Tongue (tissue), 2 donors: Measurements from ENCODE around the gene PARD3B. TPM values are rescaled to one million over a fixed set of nuclear protein-coding genes. Genes with fewer than 3 reads are reported as not detected.
A peak's percentile ranks its signal among the peaks of the same experiment; 100 is the strongest.
"Not testable (repeated sequence)": the region's sequence is repeated elsewhere in the genome, so short reads cannot be mapped to it uniquely, and the experiment has no call there.

Source experiments
- DNase-seq: peaks from one replicate; pipeline ENCODE4 v3.0.0-alpha.2; 2015
- total RNA-seq: library from RNA; depleted of rRNA; stranded (reverse); fragments of >200 nt; gene quantifications from one replicate; pipeline ENCODE4 v1.2.3, GENCODE V29; 2014

The PARD3B gene
- total RNA-seq, 1 donor from 2014 or later: 21.5 TPM

GRCh38 chr2:205474741-205475415 is 929.6 kb downstream of the PARD3B start:
- no peak for DNase-seq

GRCh38 chr2:205475416-205475768 is 930.1 kb downstream of the PARD3B start:
- no peak for DNase-seq

GRCh38 chr2:205477016-205477705 is 931.9 kb downstream of the PARD3B start:
- no peak for DNase-seq

GRCh38 chr2:205481861-205482260 is 936.6 kb downstream of the PARD3B start:
- DNase-seq: no peak

- DNase-seq: peak; percentile 91
Observed at GRCh38 chr2:205482399-205483081, 937.3 kb downstream of the PARD3B start.

- peak; percentile 75 for DNase-seq
Observed at GRCh38 chr2:205483095-205483494, 937.8 kb downstream of the PARD3B start.

- DNase-seq: no peak
Observed at GRCh38 chr2:205484215-205484614, 938.9 kb downstream of the PARD3B start.

- no peak for DNase-seq
Observed at GRCh38 chr2:205484764-205485163, 939.5 kb downstream of the PARD3B start.

GRCh38 chr2:205493528-205493927 is 948.3 kb downstream of the PARD3B start:
- not testable (repeated sequence) for DNase-seq

- DNase-seq: no peak
Observed at GRCh38 chr2:205494537-205495235, 949.4 kb downstream of the PARD3B start.

- DNase-seq: no peak
Observed at GRCh38 chr2:205495819-205496218, 950.5 kb downstream of the PARD3B start.

- no peak for DNase-seq
Observed at GRCh38 chr2:205496370-205496769, 951.1 kb downstream of the PARD3B start.

GRCh38 chr2:205496772-205497171 is 951.5 kb downstream of the PARD3B start:
- peak; percentile 61 for DNase-seq

GRCh38 chr2:205499006-205499405 is 953.7 kb downstream of the PARD3B start:
- DNase-seq: no peak

- no peak for DNase-seq
Observed at GRCh38 chr2:205500065-205500464, 954.8 kb downstream of the PARD3B start.

GRCh38 chr2:205500951-205501350 is 955.7 kb downstream of the PARD3B start:
- DNase-seq: no peak

- DNase-seq: no peak
Observed at GRCh38 chr2:205501826-205502225, 956.6 kb downstream of the PARD3B start.

GRCh38 chr2:205505371-205505770 is 960.1 kb downstream of the PARD3B start:
- no peak for DNase-seq

GRCh38 chr2:205509655-205510054 is 964.4 kb downstream of the PARD3B start:
- no peak for DNase-seq

GRCh38 chr2:205510345-205510744 is 965.1 kb downstream of the PARD3B start:
- DNase-seq: no peak

- DNase-seq: no peak
Observed at GRCh38 chr2:205511221-205511620, 965.9 kb downstream of the PARD3B start.

GRCh38 chr2:205511641-205512040 is 966.4 kb downstream of the PARD3B start:
- no peak for DNase-seq

GRCh38 chr2:205520311-205520710 is 975.0 kb downstream of the PARD3B start:
- no peak for DNase-seq
